K562 (cell line): ENCODE data around the gene LTK. TPM values are rescaled to one million over a fixed set of nuclear protein-coding genes. Genes with fewer than 3 reads are reported as not detected.

Experiments
- ATAC-seq: fragments of 200-7000 bp; cut with Tn5 transposase; 3 replicates; pipeline ENCODE4 v1.9.1; 2020; ENCODE audit warnings: moderate library complexity
- BruUV-seq: library from RNA; stranded (reverse); fragments of 400-500 nt; replicated peaks from 2 replicates; lab custom pipeline; 2021; lab: Mats Ljungman, UMichigan
- CTCF ChIA-PET: fragments of 300-600 bp; formaldehyde crosslinking; extraction: SDS; loops from one replicate; lab custom pipeline; 2021; ENCODE audit warnings: low intra/inter-chr PET ratio; lab: Yijun Ruan, JAX
- POLR2A ChIA-PET: fragments of 300-600, 350-650 bp; sonication (Branson Sonifier 250); formaldehyde crosslinking; extraction: SDS; loops from one replicate; lab custom pipeline; 2021; ENCODE audit warnings: antibody characterized with exemption, inconsistent platforms; lab: Yijun Ruan, JAX
- DNase-seq, 4 experiments: peaks; one replicate each; pipeline versions ENCODE4 v3.0.0 to v3.0.0-alpha.2; 2011 to 2018; ENCODE audit warnings: low spot score in 3 of 4, mixed read lengths in 3 of 4; ENCODE audit errors: extremely low read depth in 1 of 4
- FAIRE-seq: peaks from 2 replicates; lab custom pipeline; 2011; peaks lifted over from hg19 to GRCh38; lab: Jason Lieb, UNC
- H2AFZ ChIP-seq: 2 replicates; pipeline ENCODE4 v1.6.0; 2011; ENCODE audit warnings: low read depth, low read length, control low read depth, inconsistent platforms
- H3K27ac ChIP-seq: fragments of 200-600 bp; 3 replicates; pipeline ENCODE4 v1.8.0; 2011; ENCODE audit warnings: low read depth, mild to moderate bottlenecking, control low read depth, inconsistent platforms, low read length, moderate library complexity, mixed read lengths; ENCODE audit errors: extremely low read depth
- H3K27me3 ChIP-seq, 2 experiments: fragments of 300-600 bp in 1 of 2; 2 replicates in 1 of 2; 3 replicates in 1 of 2; pipeline versions ENCODE4 v1.6.0 to v1.8.0; 2011; ENCODE audit warnings: inconsistent platforms in 2 of 2, low read length in 2 of 2, mild to moderate bottlenecking in 1 of 2, mixed read lengths in 1 of 2, moderate library complexity in 1 of 2; ENCODE audit not compliant: control insufficient read depth in 2 of 2, insufficient read depth in 2 of 2
- H3K36me3 ChIP-seq: fragments of 300-600 bp; 3 replicates; pipeline ENCODE4 v1.8.0; 2011; ENCODE audit warnings: mild to moderate bottlenecking, low read length, inconsistent platforms; ENCODE audit not compliant: control insufficient read depth, insufficient read depth
- H3K4me1 ChIP-seq, 2 experiments: fragments of 200-600 bp in 1 of 2; replicated peaks in 1 of 2; 2 replicates in 1 of 2; 3 replicates in 1 of 2; pipeline versions ENCODE4 v1.5.1 to v1.8.0; 2011; ENCODE audit warnings: inconsistent platforms in 2 of 2, low read length in 2 of 2, mild to moderate bottlenecking in 1 of 2, mixed read lengths in 1 of 2, moderate library complexity in 1 of 2; ENCODE audit not compliant: control insufficient read depth in 2 of 2, insufficient read depth in 2 of 2
- H3K4me2 ChIP-seq: 2 replicates; pipeline ENCODE4 v1.6.1; 2011; ENCODE audit warnings: low read length, control low read depth, inconsistent platforms, mixed read lengths; ENCODE audit not compliant: insufficient read depth
- H3K4me3 ChIP-seq: fragments of 200-600 bp; sonication (generic), shearing (Covaris generic); 2 replicates; pipeline ENCODE4 v1.5.1; 2016; ENCODE audit warnings: control low read depth, inconsistent platforms
- H3K79me2 ChIP-seq: fragments of 200-600 bp; 3 replicates; pipeline ENCODE4 v1.8.0; 2011; ENCODE audit warnings: low read length, inconsistent platforms; ENCODE audit not compliant: control insufficient read depth, insufficient read depth
- H3K9ac ChIP-seq, 2 experiments: 2 replicates each; pipeline versions ENCODE4 v1.6.0 to v1.6.1; 2011; ENCODE audit warnings: low read depth in 2 of 2, low read length in 2 of 2, control low read depth in 1 of 2, inconsistent platforms in 1 of 2, mild to moderate bottlenecking in 1 of 2, mixed read lengths in 1 of 2; ENCODE audit not compliant: insufficient read depth in 1 of 2
- H3K9me1 ChIP-seq: one replicate; pipeline ENCODE4 v1.6.0; 2011; ENCODE audit warnings: inconsistent platforms, mild to moderate bottlenecking, low read length, moderate library complexity; ENCODE audit not compliant: control insufficient read depth, insufficient read depth
- H3K9me3 ChIP-seq: replicated peaks from 2 replicates; pipeline ENCODE4 v1.5.1; 2011; ENCODE audit warnings: low read depth, low read length, inconsistent platforms; ENCODE audit not compliant: control insufficient read depth, insufficient read depth
- H4K20me1 ChIP-seq: replicated peaks from 2 replicates; pipeline ENCODE4 v1.6.1; 2011; ENCODE audit warnings: low read length, inconsistent platforms, mixed read lengths; ENCODE audit not compliant: control insufficient read depth, insufficient read depth
- CBX8 ChIP-seq: fragments of 200-600 bp; sonication (generic); IDR thresholded peaks from 2 replicates; pipeline ENCODE4 v1.6.1; 2012; ENCODE audit warnings: borderline replicate concordance, mixed run types, low read depth, mild to moderate bottlenecking, moderate library complexity, mixed read lengths, low read length, control low read depth, inconsistent platforms; ENCODE audit not compliant: poor library complexity, severe bottlenecking; ENCODE audit errors: extremely low read depth
- HCFC1 ChIP-seq: IDR thresholded peaks from 2 replicates; pipeline ENCODE4 v1.6.1; 2012; ENCODE audit warnings: low read depth, low read length, improper control_type of control experiment
- PCBP1 ChIP-seq: fragments of 200-400 bp; formaldehyde crosslinking; IDR thresholded peaks from 2 replicates; pipeline ENCODE4 v1.6.1; 2018; ENCODE audit warnings: mild to moderate bottlenecking, low read depth, low read length; ENCODE audit not compliant: poor library complexity, severe bottlenecking
- POLR2G ChIP-seq: fragments of 200-400 bp; formaldehyde crosslinking; IDR thresholded peaks from 2 replicates; pipeline ENCODE4 v1.6.1; 2017; ENCODE audit warnings: low read depth, mild to moderate bottlenecking, antibody characterized with exemption, low read length, moderate library complexity
- RBM22 ChIP-seq: fragments of 200-400 bp; formaldehyde crosslinking; IDR thresholded peaks from 2 replicates; pipeline ENCODE4 v1.6.1; 2018; ENCODE audit warnings: low read length, low read depth; ENCODE audit not compliant: poor library complexity, severe bottlenecking
- ZBTB33 ChIP-seq: sonication (generic); formaldehyde crosslinking; IDR thresholded peaks from 2 replicates; pipeline ENCODE4 v1.8.1; 2023; ENCODE audit warnings: mild to moderate bottlenecking, missing genetic modification reagents
- ZKSCAN1 ChIP-seq: fragments of 150-350 bp; IDR thresholded peaks from 2 replicates; pipeline ENCODE4 v1.6.1; 2016; ENCODE audit warnings: low read depth, low read length
- WGBS: fragments of 100-300 bp; shearing (Covaris generic); methylation state at CpG from one replicate; pipeline ENCODE4 v1.1.6; 2016; ENCODE audit warnings: low coverage, mixed read lengths; ENCODE audit not compliant: insufficient coverage; ENCODE audit errors: missing lambda C conversion rate; 5-methylcytosine and 5-hydroxymethylcytosine counted together
- in situ Hi-C: fragments of 300-500 bp; cut with MboI; formaldehyde crosslinking; loops from 4 replicates; pipeline ENCODE4 v1.15.0; 2018; ENCODE audit warnings: inconsistent platforms, mixed read lengths
- intact Hi-C: fragments of 100-400 bp; cut with micrococcal nuclease; formaldehyde crosslinking; loops from 2 replicates; pipeline ENCODE4 v1.14.2; 2022
- polyA plus RNA-seq, 8 experiments: library from polyadenylated mRNA; depleted of rRNA in 4 of 8; stranded (reverse) in 5 of 8; unstranded in 3 of 8; fragments of >200 nt; fragmentation: Nextera tagmentation in 2 of 8; fragmentation: Illumina TruSeq in 1 of 8; extraction: Ambion mirVana in 2 of 8; extraction: Trizol in 1 of 8; gene quantifications; 2 replicates each; pipeline versions ENCODE4 v1.2.1 to v1.2.3, GENCODE V29; 2011 to 2014; ENCODE audit warnings: inconsistent platforms in 1 of 8, missing spikeins in 1 of 8
- total RNA-seq, 7 experiments: library from RNA; depleted of rRNA in 6 of 7; stranded (reverse); fragments of >200 nt in 6 of 7; fragmentation: Illumina TruSeq in 2 of 7; extraction: Trizol in 2 of 7; gene quantifications; 2 replicates each; pipeline versions ENCODE4 v1.2.1 to v1.2.3, GENCODE V29; 2011 to 2021; ENCODE audit warnings: low replicate concordance in 1 of 7

Gene LTK
- total and polyA plus RNA-seq, 9 of the 15 experiments (the other 6 are each of a cell fraction or from before 2014, with no cell fraction given) = 0.25 to 4.4 (median 1.8) TPM

GRCh38 chr15:41501931-41502794 lies 11.5 kb downstream of the LTK start:
- no peak overlapping the region for H3K4me3 ChIP-seq
- no peaks in the 10 kb centered on the region for H3K9me3 ChIP-seq
- ChIA-PET POLR2A (interaction anchor here (0.5 kb wide), 1 partner anchor 116 kb away, joined by 3 read pairs; no protein-coding TSS in a partner anchor), CTCF (no interaction called here)
- DNase-seq (no peak), FAIRE-seq (no peak), ATAC-seq (no peak)
- no peak overlapping the region for H3K27ac ChIP-seq
- H3K4me1 ChIP-seq = no peaks in the 10 kb centered on the region; a peak in 1 of 5 replicates
- H3K27me3 ChIP-seq = no peaks in the 10 kb centered on the region
- H3K36me3 ChIP-seq = peaks cover 24% of the 10 kb centered on the region; the same call in 2 of the 3 replicates
- H3K4me2 ChIP-seq = no peak overlapping the region
- H3K9me1 ChIP-seq = no peaks in the 10 kb centered on the region
- no peak overlapping the region for H2AFZ ChIP-seq
- in situ Hi-C loops (no loop called here), intact Hi-C loops (no loop called here)
- 94% methylated on average over 23 of the region's 64 CpGs for WGBS
- 0 out of 3 replicates have a peak, but pooled peaks cover 4% of the 10 kb centered on the region for H3K79me2 ChIP-seq
- no TSS peak for BruUV-seq
- TF ChIP-seq POLR2G (peak; percentile 37), CBX8 (no peak), RBM22 (peak; percentile 14), HCFC1 (no peak), ZKSCAN1 (peak; percentile 85), ZBTB33 (CRISPR knock-in tag) (peak; percentile 87), PCBP1 (peak; percentile 30)
- peak overlapping the region in 1 of 2 experiments; percentile 17; a peak in 1 of 4 replicates for H3K9ac ChIP-seq
- no peaks in the 10 kb centered on the region for H4K20me1 ChIP-seq
